NCI-H146 (cell line): ENCODE results near the gene PMF1.
"Not testable (repeated sequence)": the region's sequence is repeated elsewhere in the genome, so short reads cannot be mapped to it uniquely, and the experiment has no call there.

Experiments used
- DNase-seq: peaks from one replicate; lab custom pipeline; 2025; lab: John Stamatoyannopoulos, UW

The PMF1 gene

GRCh38 chr1:156212833-156213643 is at the start of gene PMF1:
PMF1 (plus strand) TSS chr1:156213007; CDS start chr1:156213016, 9 bp downstream.
- peak; percentile 97 for DNase-seq

GRCh38 chr1:156163712-156164111 is 49.1 kb upstream of the PMF1 start:
- DNase-seq, result no peak

GRCh38 chr1:156164125-156164831 is 48.5 kb upstream of the PMF1 start:
- no peak for DNase-seq

- DNase-seq, result no peak
Observed at GRCh38 chr1:156165083-156165482, 47.7 kb upstream of the PMF1 start.

GRCh38 chr1:156167536-156167935 is 45.3 kb upstream of the PMF1 start:
- DNase-seq, result no peak

GRCh38 chr1:156172696-156173470 is 39.9 kb upstream of the PMF1 start:
- DNase-seq, result no peak

GRCh38 chr1:156176610-156177210 is 36.1 kb upstream of the PMF1 start:
- DNase-seq, result no peak

GRCh38 chr1:156177919-156178654 is 34.7 kb upstream of the PMF1 start:
- DNase-seq, result no peak

GRCh38 chr1:156180471-156180870 is 32.3 kb upstream of the PMF1 start:
- no peak for DNase-seq

- peak; percentile 17 for DNase-seq
Observed at GRCh38 chr1:156181391-156181924, 31.3 kb upstream of the PMF1 start.

GRCh38 chr1:156182010-156182779 is 30.6 kb upstream of the PMF1 start:
- DNase-seq, result not testable (repeated sequence)

GRCh38 chr1:156186347-156187177 is 26.2 kb upstream of the PMF1 start:
- DNase-seq, result not testable (repeated sequence)

- DNase-seq, result not testable (repeated sequence)
Observed at GRCh38 chr1:156190265-156190664, 22.5 kb upstream of the PMF1 start.

- no peak for DNase-seq
Observed at GRCh38 chr1:156191292-156191964, 21.4 kb upstream of the PMF1 start.

- DNase-seq, result no peak
Observed at GRCh38 chr1:156193208-156193487, 19.7 kb upstream of the PMF1 start.

- DNase-seq, result peak; percentile 99
Observed at GRCh38 chr1:156193488-156194299, 19.1 kb upstream of the PMF1 start, which contains the start of gene SLC25A44. SLC25A44 (plus strand) TSS chr1:156194104; CDS start chr1:156199848, 5,744 bp downstream.

GRCh38 chr1:156194300-156194652 is 18.5 kb upstream of the PMF1 start:
- peak; percentile 18 for DNase-seq

GRCh38 chr1:156195853-156196252 is 17.0 kb upstream of the PMF1 start:
- no peak for DNase-seq
